NCI-H1694 (cell line): Measurements from ENCODE around the gene ARHGEF7.
A peak's percentile ranks its signal among the peaks of the same experiment; 100 is the strongest.

Experiments
- DNase-seq: peaks from one replicate; lab custom pipeline; 2025; lab: John Stamatoyannopoulos, UW

ARHGEF7 gene

DNA sequence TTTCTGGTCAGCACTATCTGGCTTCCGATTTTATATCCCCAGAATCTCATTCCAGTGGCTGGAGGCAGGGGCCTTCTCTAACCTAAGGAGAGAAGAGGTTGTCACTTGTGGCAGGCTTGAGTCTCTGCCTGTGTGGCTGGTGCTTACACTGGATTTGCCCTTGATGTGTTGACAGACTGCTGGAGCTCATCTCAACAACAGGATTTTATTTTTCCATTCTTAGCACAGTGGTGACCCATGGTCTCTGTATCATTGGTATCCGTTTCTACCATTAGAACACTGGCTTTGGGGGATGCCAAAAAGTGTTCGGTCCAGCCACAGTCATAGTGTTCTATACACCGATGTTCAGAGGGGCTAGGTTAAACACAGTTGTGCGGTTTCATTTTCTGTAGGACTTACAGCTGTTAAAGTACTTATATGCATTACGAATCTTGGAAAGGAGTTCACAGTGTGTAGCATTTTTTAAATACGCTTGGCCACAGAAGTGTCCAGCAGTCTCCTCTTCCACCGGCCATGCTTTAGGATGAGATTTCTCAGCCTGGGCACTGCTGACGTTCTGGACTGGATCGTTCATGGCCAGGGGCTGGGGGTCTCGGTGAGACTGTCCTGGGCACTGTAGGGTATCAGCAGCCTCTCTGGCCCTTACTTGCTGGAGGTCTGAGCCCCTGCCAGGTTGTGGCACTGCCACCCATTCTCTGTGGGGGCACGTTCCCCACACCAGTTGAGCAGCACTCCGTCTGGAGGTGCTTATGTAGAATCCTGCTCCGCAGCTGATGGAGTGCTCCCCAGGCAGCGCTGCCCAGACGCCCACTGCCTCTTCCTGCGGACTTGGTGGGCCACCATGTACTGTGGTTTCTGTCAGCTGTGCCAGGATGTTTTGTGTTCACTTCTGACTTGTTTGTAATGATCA lies 163.9 kb downstream of the ARHGEF7 start:
- DNase-seq = no peak

DNA sequence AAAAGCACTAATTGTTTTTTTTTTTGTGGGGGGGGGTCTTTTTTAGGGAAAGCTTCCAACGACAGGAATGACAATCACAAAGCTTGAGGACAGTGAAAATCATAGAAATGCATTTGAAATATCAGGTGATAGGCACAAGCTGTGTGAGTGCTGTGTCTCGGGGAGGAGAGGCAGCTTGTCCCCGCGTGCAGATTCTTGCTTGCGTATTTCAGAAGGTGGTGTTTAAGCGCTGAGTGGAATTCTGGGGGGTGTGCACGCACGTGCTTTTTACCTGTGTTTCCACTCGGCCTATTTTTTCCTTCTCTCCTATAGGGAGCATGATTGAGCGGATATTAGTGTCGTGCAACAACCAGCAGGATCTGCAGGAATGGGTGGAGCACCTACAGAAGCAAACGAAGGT lies 165.1 kb downstream of the ARHGEF7 start:
- DNase-seq = no peak

DNA sequence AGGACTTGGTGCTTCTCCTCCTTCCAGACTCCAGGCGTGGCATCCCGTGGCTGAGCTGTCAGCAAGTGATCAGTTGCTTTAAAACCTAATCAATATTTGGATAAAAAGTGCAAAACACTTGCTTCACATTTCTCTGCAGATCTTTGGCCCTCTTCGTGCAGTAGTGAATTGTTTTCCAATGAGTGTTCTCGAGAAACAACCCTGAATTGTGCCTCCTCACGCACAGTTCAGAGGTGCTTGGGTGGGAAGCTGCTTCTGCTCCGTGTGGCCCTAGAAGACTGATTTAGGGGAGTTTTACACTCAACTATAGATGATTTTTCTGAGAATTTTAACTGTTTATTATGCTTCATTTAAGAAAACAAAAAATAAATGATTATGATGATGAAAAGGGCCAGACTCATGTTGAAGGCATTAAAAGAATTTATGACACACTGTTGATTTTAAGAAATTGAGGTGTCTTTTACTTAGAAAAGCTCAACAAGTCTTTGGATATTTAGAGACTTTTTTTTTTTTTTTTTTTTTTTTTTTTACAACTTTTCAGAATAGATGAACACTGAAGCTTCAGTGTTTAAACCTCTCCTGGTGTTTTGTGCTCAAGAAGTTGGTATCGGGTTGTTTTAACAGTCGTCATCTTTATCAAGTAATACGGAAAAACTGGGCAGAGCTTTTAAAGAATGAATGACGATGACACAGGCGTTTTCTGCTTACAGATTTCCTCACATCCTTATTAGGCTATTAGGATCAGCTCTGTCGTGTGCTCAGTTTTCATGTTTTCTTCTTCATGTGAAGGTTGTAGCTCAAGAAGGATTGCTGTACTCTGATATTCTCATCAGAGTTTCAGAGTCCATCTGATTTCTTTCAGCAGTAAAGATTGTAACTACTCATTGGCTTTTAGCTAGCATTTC lies 165.8 kb downstream of the ARHGEF7 start:
- no peak for DNase-seq

DNA sequence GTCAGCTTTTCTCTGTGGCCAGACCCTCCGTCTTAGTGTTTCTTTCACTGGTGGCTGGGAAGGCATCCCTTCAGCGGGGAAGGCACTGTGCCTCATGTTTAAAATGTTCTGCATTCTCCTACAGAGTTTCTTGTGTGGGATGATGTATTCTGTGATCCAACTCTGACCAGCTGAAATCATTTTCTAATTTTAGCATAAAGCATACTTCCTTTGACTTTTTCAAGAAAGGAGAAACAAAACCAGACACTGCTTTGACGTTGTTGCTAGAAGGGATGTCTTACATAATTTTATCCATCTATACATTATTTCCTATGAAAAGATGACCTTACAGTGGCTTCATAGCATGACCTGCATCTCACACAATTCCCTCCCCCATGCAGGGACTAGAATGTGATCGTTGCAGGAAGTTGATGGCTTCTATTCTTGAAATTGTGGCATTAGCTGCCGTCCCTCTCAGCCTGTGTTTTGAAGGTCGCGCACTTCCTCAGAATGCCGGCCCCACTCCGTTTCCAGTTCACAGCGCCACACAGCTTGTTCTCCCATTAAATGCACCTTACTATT lies 166.7 kb downstream of the ARHGEF7 start:
- no peak for DNase-seq

DNA sequence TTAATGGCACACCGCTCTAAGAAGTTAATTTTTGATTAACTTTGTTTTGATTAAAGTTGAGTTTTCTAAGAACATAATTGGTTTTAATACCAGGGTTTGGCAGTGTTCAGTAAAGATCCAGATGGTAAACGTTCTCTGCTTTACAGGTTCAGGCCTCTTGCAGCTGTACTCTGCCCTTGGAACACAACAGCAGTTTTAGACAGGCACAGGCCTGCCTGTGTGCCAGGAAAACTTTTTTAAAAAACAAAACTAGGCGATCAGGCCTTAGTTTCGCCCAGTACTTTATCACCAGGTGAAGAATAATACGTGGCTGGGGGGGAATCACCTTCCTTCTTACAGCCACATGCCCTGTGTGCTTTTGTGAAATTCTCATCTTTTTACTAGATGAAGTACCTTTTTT lies 167.3 kb downstream of the ARHGEF7 start:
- DNase-seq = peak; percentile 66

DNA sequence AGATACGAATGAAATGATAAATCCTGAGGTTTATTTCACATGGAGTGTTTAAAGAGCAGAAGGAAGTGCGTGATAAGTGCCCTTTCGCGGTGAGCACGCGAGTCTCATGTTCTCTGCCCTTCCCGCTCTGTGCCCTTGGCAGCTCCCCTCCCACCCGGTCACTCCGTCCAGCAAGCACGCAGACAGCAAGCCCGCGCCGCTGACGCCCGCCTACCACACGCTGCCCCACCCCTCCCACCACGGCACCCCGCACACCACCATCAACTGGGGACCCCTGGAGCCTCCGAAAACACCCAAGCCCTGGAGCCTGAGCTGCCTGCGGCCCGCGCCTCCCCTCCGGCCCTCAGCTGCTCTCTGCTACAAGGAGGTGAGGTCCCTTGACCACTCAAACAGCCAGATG lies 167.9 kb downstream of the ARHGEF7 start:
- DNase-seq = no peak

DNA sequence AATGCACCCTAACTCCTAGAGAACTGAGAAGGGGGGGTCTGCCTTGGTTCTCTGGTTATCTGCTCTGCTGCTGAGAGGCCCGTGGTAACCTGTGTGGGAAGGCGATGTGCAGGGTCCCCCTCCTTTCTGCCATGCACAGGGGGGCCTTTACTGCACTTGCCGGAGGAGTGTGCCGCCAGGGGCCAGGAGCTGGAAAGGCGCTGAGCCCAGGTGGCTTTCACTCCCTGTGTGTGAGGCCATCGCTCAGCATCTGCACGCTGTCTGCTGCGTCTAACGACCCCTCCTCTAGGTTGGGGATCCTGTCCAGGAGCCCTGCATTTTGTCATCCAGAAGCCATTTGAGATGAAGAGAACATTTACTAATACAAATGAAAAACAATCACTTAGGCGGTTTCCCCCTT lies 168.3 kb downstream of the ARHGEF7 start:
- DNase-seq = no peak

DNA sequence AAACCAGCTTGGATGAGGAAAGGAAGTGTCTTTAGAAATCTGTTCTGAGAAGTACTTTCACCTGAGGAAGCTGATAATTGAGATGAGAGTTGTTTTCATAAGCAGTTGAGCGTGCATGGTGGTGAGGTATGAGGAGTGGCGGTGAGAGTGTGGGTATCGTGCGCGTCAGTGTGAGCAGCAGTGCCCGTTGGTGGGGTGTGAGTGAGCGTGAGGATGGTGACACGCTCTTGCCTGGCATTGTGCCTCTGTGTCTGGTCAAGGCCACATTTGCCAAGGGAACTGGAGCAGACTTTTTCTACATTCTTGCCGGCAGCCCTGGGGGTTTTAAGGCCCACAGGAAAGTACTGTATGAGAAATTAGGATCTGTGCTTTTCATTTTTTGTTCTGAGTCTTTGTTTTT lies 168.9 kb downstream of the ARHGEF7 start:
- DNase-seq = no peak

DNA sequence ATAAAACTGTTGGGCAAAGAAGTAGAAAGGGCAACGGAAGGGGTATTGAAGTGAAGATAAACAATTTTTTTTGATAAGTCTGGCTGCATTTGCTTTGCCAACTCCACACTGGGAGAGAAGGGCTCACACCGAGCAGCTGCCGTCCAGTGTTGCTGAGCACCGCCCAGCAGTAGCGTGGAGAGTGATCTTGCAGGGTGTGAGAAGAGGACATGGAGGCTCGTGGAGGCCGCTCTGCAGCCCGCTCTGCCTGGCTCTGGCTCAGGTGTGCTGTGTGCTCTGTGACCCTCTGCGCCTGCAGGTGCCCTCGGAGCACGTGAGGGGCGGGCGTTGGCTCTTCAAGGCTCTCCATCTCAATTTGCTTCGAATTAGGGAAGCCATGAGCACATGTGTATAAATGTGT lies 169.5 kb downstream of the ARHGEF7 start:
- no peak for DNase-seq

DNA sequence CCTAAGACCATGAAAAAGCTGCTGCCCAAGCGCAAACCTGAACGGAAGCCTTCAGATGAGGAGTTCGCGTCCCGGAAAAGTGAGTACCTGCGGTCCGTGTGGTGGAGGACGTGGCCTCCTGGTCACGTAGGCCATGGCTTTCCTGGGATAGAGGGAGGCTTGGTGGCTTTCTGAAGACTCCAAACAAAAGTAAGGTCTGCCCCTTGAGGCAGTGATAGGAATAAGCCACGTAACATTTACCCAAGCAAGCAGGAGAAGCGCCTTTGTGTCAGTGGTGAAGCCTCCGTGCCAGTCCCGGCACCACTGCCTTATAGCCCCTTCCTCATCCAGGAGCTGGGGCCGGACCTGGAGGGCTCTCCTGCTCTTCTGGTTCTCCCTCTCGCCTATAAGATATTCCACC lies 171.1 kb downstream of the ARHGEF7 start:
- no peak for DNase-seq

DNA sequence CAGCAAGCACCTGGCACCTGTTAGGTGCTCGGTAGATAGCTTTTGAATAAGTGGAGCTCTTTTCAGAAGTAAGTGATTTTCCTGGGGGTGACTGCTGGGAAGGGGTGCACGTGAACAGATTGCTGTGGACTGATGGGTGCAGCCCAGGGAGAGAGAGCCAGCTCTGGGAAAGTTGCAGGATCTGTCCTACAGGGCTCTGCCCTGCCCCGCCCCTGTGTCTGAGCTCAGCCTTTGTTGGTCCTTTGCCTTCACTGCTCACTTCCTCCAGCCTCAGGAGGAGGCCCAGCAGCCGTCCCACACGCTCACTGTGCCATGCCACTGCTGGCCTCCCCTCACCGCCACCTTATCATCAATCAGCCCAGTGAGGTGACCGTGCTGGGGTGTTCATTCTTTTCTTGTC lies 171.6 kb downstream of the ARHGEF7 start:
- no peak for DNase-seq

DNA sequence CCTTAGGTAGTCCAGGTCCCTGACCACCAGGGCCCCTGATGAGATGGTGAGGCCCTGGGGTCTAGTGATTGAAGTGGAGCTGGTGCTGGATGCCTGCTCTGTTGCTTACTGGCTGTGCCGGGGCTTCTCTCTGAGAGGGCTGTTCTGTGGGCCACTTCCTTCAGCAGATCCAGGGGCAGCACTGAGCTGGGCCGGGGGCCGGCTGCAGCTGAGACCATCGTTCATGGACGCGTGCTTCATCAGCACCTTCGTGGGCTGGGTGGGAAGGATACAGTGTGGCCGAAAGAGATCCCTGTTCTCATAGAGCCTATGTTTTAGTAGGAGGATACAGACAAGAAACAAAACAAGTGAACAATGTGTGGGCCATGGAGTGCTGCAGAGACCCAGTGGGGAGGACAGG lies 172.1 kb downstream of the ARHGEF7 start:
- no peak for DNase-seq

DNA sequence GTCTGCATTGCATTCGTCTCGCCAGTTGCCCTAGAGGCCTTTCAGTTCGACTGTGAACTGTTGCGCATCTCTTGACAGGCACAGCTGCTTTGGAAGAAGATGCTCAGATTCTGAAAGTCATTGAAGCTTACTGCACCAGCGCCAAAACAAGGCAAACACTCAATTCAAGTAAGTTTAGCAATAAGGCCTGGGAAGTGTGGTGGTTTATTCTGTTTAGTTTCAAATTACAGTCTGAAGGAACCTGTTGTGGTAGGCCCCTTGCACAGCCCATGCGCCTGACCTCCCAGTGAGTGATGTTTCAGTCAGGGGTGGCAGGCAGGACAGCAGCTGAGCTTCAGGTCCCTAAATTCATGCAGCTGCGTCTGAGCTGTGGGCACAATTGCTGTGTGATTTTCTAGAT lies 173.2 kb downstream of the ARHGEF7 start:
- no peak for DNase-seq

DNA sequence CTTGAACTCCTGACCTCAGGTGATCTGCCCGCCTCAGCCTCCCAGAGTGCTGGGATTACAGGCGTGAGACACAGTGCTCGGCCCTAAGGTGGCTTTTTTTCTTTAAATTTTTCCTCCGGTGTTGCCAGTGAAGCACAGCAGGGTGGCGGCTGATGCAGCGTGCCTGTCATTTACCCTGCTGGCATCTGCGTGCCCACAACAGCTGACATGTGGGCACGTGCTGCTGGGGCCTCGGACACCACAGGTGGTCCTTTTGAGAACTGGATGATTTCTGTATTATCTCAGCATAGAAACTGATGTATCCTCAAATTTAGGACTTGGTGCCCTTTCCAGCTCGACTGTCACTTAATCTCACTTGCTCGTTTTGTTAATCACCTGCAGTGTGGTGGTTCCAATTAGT lies 174.1 kb downstream of the ARHGEF7 start:
- no peak for DNase-seq

DNA sequence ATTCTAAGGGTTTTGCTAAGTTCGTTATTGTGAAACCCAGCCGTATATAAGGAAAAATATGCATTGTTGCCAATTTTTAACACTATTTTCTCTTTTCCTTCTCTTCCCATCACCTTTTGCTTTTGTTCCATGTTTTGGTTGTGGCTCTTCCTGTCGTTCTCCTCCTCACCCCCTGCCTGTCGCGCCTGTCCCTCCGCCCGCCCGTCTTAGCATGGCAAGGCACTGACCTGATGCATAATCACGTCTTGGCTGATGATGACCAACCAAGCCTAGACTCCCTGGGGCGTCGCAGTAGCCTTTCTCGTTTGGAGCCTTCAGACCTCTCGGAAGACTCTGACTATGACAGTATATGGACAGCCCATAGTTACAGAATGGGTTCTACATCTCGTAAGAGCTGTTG lies 176.8 kb downstream of the ARHGEF7 start:
- no peak for DNase-seq

DNA sequence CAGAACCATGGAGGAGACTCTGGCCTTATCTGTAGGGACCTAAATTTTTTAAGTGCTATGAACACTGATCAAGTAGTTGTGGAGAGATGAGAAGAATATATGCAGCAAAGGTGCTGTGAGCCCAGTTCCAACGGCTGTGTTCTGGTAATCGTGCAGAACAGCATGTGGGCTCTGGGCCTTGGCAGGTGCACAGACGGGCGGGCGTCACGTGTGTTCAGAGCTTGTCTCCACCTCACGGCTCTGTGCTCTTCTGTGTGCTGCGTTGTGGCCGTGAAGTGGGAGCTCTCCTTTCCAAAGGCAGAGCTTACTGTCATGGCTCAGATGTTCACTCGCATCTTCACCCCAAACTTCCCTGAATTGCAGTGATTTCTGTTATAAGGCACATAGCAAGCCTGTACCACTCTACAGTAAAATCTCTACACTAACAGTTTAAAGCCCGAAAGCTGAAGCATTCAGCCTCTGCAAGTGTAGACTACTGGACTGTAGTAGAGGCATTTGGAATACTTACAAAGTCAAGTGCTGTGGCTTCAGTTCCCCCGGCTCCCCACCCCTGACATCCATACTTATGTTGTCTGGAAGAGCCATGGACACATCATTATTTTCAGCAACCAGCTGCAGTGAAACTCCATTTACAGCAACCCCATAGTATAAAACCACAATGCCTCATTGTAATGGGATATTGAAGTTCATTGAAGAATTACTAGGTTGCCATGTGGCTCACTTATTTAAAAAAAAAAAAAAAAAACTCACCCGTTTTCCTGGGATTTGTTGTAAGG lies 177.8 kb downstream of the ARHGEF7 start:
- DNase-seq = no peak

DNA sequence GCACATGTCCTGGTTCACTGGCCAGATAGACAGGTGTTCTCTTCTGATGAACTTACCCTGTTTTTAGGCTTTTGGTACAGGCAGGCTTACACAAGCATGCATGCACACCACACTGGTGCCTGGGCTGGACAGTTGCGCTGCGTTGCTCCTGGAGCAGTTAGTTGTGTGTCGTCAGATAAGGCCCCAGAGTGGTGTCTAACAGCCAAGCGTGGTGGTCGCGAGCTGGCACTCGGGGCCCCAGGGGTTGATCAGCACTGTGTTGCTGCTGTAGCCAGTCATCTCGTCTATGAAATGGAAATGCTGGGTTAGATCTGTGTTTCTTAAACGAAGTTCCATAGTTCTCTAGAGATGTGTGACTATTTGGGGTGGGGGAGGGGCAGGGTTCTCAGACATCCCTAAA lies 180.8 kb downstream of the ARHGEF7 start:
- no peak for DNase-seq

DNA sequence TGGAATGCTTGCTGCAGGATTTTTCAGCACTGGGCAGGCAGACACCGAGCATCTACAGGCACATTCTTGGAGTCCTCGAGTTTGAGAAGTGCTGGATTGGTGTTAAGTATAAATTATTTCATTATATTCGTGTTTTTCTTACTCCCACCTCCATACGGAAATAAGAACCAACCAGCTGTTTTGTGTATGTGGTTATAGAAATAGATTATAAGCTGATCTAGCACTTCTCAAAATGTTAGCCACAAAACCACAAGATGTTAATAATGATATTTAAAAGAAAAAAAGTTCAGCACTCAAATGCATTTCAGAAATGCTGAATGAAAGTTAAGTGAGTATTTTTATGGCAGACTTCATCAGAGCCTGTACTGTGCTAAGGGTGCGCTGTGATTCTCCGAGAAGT lies 181.3 kb downstream of the ARHGEF7 start:
- DNase-seq = no peak

DNA sequence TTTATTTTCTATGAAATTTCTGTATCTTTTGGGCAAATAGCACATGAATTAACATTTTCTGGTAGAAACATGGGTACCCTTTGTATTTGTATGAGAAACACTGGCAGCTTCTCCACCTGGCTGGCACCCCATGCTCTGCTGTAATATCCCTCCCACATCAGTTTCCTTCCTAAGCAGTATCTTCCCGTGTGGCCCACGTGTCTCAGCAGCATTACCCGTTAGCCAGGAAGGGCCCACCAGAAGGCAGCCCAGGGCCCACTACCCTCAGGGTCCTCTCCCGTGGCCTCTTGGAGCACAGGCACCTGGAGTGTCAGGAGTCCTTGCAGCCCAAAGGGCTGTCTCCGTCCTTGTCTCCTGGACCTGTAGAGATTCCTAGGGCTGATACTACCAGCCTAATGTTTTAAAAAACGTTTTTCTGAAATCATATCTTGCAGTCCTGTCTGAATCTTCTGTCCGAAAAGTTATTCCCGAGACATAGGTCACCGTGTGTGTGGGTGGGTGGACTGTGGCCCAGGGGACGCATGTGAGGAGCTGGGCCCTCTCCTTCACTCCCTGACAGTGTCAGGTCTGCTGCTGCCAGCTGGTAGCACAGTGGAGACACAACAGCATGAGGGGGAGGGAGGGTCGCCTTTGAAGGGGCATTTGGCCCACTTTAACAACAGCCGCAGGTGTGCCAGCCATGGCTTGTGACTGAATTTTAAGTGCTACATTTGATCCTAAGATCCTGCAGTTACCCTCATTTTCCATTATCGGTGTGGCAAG lies 183.3 kb downstream of the ARHGEF7 start:
- DNase-seq = no peak

DNA sequence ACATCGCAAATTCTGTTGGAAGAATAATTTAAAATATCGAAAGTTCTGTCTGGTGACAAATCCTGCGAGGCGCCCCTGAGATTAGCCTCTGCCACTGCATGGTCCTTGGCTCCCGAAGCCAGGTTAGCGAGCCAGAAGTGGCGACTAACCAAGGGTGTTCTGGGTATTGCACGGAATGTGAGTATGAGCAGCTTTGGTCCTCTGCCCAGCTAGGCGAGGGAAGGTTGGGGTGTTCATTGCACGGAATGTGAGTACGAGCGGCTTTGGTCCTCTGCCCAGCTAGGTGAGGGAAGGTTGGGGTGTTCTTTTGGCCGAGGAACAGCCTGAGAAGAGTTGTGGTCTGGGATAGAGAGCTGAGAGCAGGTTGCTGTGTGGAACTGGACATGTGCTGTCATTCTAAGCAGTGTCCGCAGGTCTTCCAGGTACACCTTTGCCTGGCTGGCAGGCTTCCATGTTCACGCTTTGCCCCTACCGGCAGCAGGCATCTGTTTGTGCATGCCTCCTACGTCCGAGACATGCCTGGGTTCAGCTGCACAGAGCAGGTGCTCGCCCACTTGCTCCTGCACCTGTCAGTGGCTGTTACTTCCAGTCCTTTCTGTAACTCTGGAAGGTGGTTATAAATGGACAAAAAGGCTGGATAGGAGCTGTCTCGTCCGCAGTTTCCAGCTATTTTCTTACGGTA lies 187.1 kb downstream of the ARHGEF7 start:
- no peak for DNase-seq

DNA sequence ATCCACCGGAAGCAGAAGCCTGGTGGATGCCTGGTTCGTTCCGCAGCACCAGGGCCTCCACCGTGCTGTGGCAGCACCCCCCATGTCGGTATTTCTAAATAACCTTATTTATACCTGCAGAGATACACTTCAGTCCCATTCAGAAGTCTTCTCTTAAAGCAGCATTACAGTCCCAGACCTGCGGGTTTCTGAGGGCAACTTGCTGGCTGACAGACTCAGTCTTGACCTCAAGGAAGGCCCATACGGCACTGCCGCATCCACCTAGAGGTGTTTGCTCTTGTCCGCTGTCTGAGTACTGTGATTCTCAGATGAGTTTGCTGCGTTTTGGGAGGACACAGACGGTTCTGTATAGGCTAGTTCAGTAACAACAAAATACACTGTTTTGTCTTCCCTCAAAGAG lies 188.4 kb downstream of the ARHGEF7 start:
- DNase-seq = no peak
